Measurements from ENCODE around the gene BABAM2.
"Not testable (repeated sequence)": the region's sequence is repeated elsewhere in the genome, so short reads cannot be mapped to it uniquely, and the experiment has no call there.

Gene BABAM2

DNA sequence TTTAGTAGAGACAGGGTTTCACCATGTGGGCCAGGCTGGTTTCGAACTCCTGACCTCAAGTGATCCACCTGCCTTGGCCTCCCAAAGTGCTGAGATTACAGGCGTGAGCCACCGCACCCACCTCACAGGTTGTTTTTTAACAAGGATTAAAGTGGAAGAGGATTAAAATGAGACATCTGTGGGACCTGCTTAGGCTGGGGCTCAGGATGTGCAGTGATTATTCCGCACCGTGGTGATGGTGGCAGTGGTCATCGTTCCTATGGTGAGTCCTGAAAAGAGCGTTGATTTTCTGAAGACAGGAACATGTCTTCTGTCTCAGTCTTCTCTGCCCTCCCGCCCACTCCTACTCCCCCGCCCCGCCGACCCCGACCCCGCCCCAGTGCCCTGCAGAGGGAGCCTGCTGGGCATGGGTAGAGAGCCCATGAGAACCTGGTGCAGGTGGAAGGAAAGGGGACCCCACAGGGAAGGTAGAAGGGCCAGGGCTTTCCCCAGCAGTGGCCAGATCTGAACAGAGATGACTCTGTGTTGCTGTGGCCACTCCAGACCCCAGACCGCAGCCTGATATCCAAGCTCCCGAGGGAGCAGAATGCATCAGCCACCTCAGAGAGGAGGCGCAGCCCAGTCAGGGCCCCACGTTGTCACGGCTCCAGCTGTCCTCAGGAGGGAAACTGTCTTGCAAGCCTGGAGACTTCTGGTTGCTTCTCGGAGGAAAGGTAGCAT, 467.6 kb downstream of the BABAM2 start:
- no peak for DNase-seq (ENCODE audit: low read depth, low spot score)

GRCh38 chr2:28358668-28359201, 468.2 kb downstream of the BABAM2 start:
- DNase-seq (ENCODE audit: low read depth, low spot score) = no peak

- peak; percentile 25 for DNase-seq (ENCODE audit: low read depth, low spot score)
These were observed 468.9 kb downstream of the BABAM2 start for GRCh38 chr2:28359222-28360057.

DNA sequence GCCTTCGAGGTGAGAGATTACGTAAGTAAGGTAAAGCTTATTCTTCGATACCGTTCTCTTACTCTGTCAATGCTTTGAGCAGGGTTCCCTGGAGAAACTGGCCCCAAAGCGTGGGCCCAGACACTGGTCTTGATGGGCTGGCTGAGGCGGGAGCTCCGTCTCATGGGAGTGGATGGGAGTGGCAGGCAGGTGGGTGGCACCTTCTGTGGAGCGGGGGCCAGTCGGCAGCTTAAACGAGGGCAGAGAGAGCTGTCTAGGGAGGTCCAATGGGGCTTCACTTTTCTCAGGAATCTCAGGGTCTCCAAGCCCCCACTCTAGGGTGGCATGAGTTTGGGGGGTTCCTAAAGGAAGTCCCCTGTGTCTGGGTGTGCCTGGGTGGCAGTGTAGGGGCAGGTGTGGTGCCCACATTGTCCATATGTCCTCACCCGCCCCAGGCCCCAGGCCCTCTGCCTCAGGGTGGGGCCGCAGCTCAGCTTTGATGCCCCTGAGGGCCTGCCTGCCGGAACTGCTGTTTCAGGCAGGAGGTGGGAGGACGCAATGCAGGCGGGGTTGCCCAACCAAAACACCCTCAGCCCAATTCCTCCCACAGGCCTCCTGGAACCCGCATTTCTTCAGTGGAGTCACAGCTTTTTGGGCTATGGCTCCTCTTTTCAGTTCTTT, 469.7 kb downstream of the BABAM2 start:
- DNase-seq (ENCODE audit: low read depth, low spot score) = no peak

GRCh38 chr2:28360718-28361293, 470.3 kb downstream of the BABAM2 start:
- DNase-seq (ENCODE audit: low read depth, low spot score) = no peak

GRCh38 chr2:28361991-28362710, 471.6 kb downstream of the BABAM2 start:
- no peak for DNase-seq (ENCODE audit: low read depth, low spot score)

DNA sequence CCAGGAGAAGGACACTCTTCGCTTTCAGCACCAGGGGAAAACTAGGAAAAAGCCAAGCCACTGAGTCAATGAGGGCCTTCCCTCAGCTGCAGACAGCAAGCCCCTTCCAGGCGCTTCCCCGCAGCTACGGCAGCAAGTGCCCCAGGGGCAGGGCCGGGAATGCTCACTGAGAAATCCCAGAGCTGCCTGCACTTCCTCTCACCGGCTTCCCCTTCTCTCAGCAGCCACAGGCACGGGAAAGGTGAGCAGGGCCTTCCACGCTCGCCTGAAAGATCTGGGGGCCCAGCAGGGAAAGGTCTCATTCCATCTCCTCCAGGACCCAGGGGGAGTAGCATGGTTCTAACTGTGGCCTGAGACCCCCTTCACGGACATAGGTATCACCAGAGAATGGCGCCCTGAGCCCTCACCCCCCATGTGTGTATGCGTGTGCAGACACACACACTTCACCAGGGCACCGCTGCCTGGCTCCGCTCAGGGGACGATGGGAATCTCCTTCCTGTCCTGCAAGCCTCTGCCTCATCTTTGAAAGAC, 472.5 kb downstream of the BABAM2 start:
- DNase-seq (ENCODE audit: low read depth, low spot score) = no peak

DNA sequence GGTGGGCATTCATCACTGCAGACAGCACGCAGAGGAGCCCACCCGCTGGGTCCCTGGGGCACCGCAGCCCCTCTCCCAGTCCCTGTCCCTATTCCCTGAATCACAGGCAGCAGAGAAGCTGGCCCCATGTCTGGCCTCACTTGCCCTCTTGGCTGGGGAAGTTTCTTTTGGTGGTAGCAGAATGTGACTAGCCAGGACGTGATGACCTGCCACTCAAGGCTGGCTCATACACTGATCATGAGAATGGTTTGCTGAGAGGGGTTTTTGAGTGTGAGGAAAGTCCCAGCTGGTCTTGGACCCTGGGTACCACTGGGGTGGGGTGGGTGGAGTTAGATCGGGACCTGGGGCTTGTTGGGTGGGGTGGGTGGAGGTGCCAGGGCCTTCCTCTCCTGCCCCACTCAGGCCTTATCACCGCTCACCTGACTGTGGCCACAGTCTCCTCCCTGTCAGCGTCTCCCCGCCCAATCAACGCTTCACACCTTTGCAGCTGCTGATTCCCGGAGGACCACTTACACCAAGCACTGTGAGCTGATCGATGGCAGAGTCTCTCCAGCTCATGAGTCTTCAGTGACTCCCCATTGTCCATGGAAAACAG, 473.3 kb downstream of the BABAM2 start:
- no peak for DNase-seq (ENCODE audit: low read depth, low spot score)

DNA sequence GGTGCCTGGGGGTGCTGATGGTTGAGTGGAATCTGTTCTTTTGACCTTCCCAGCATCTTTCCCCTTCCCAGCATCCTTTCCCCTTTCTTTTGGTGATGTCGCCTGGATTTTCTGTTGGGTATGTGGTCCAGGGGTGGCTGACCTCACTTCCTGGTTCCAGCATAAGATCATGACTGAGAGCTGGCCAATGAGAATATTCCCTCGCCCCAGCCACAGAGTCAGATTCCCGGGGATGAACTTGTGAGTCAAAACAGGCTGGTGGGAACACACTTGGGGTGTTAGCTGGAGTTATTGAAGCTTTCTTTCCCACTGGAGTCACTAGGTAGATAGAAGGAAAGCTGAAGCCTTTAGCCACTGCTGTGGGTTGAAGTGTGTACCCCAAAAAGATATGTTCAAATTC, 474.1 kb downstream of the BABAM2 start:
- DNase-seq (ENCODE audit: low read depth, low spot score) = no peak

GRCh38 chr2:28365158-28365557, 474.6 kb downstream of the BABAM2 start:
- no peak for DNase-seq (ENCODE audit: low read depth, low spot score)

- no peak for DNase-seq (ENCODE audit: low read depth, low spot score)
These were observed 475.6 kb downstream of the BABAM2 start for GRCh38 chr2:28366149-28366495.

DNA sequence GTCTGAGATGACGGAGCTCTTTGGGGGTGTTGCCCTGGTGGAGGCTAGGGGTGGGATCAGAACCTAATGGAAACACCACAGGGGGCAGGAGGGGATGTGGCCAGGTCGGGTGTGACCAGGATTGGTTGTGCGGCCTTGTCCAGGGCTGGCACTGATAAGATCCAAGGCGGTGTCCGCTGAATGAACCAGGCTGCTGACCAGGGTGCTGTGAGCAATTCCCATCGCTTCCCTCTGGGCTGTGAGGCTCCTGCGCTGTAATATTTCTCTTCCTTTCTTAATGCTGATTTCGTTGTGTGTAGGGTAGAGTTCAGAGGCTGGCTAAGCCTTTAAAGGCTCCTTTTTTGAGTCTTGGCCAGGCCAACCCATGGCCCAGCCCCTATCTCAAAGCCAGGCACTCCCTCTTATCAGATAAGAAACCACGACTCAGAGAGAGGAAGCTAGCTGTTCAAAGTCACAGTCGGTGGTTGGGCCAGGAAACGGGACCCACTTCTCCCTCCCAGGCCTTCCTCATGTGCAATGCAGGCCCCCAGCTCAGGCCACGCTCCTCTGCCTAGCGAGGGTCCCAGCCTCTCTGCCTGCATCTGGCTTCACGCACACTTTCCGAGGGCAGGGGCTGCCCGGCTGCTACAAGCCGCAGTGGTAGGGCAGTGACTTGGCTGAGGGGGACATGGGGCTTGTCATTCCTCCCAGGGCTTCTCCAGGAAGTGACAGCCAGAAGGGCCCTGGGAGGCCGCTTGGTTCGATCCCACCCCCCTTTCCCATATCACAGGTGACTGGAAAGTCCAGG, 476.2 kb downstream of the BABAM2 start:
- DNase-seq (ENCODE audit: low read depth, low spot score) = no peak

DNA sequence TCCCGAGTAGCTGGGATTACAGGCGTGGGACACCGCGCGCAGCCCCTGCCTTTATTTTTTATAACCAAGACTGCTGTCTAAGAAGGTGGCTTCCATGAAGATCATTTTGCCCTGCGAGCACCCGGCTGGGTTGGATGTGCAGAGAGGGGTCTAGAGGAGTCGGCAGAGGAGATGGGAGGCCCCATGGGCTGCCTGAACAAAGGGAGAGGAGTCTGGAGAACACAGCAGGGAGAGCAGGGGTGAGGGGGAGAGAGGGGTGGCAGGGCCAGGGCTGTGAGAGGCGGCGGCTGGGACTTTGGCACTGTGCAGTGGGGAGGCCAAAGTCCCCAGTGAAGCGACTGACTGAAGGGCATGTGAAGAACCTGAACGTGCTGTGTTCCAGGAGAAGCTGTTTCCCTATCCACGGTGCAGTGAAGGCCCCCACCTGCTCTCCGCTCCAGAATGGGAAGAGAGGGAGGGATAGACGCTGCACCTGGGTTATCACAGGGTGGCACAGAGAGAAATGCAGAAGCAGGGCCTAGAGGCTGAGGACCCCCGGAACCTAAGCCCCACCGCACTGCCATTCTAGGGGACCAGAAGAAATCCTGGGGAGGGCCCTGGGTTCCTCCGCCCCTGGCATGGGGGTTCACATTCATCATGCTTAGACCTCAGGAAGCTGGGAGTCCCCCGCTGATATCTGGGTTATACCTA, 477.3 kb downstream of the BABAM2 start:
- DNase-seq (ENCODE audit: low read depth, low spot score) = no peak

DNA sequence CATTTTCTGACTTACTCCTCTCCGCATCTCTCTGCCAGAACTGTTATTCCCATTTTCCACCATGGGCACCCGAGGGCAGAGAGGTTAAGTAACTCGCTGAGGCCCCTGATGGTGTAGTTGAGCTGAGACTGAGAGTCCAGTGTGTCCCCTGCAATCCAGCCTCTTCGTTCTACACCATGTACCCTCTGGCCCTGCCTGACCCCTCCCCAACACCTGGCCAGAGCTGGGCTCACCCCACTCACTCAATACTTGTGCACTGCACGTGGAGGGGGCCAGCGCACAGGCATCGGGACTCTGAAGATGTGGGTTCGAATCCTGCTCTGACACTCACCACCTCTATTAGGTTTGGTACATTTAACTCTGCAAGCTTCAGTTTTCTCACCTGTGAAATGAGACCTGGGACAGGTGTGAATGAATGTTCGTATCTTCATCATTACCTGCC, 477.8 kb downstream of the BABAM2 start:
- no peak for DNase-seq (ENCODE audit: low read depth, low spot score)

GRCh38 chr2:28369358-28369757, 478.8 kb downstream of the BABAM2 start:
- no peak for DNase-seq (ENCODE audit: low read depth, low spot score)

- no peak for DNase-seq (ENCODE audit: low read depth, low spot score)
These were observed 479.8 kb downstream of the BABAM2 start for GRCh38 chr2:28370354-28370753.

- not testable (repeated sequence) for DNase-seq (ENCODE audit: low read depth, low spot score)
These were observed 481.2 kb downstream of the BABAM2 start for GRCh38 chr2:28371728-28372127.

DNA sequence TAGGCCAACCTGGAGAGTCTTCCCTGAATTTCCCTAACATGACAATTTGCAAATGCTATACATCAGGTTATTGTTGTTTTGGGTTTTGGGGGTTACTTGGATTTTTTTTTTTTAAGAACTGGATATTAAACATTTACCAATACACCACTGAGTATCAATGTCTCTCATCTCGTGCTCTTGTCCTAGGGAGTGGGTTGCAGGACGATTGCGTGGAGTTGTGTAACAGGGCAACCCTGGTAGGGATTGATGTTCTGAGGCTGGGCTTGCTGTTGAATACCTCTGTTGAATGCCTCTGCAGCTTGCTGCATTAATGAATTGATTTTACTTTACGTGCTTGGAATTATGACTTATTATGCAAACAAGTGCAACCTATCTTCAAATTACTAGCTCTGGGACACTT, 483.3 kb downstream of the BABAM2 start:
- no peak for DNase-seq (ENCODE audit: low read depth, low spot score)

- no peak for DNase-seq (ENCODE audit: low read depth, low spot score)
These were observed 483.8 kb downstream of the BABAM2 start for GRCh38 chr2:28374331-28374730.

Data from activated naive CD8-positive, alpha-beta T cell treated with anti-CD3 and anti-CD28 coated beads, Interleukin-2, amount 50 U/mL, for 16 hours (primary cell).